ENCODE measurements around the gene LMO7. TPM values are rescaled to one million over a fixed set of nuclear protein-coding genes. Genes with fewer than 3 reads are reported as not detected.

LMO7 gene
- total RNA-seq, 3 donors from 2014 or later, result 11.0 to 71.3 (median 32.8) TPM

DNA sequence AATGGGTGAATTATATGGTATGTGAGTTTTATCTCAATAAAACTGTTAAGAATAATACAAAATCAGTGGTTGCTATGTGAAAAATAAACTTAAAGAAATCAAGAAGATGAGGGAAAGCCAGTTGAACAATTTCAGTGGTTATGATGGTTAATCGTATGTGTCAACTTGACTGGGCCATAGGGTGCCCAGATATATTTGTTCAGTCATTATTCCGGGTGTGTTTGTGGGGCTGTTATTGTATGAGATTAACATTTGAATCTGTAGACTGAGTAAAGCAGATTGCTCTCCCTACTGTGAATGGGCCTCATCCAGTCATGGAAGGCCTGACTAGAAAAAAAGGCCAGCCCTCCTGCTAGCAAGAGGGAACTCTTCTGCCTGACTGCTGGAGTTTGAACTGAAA, 109.3 kb downstream of the LMO7 start:
- H3K4me1 ChIP-seq, result no peaks in the 10 kb centered on the region
- no peak for DNase-seq (ENCODE audit: low spot score in 2 of 2)
- intact Hi-C loops (cut with DNase I; ENCODE audit: low total_unique reads), result no loop called here
- no peaks in the 10 kb centered on the region for H3K9me3 ChIP-seq
- no peak overlapping the region for H3K4me3 ChIP-seq
- H3K36me3 ChIP-seq, result no peaks in the 10 kb centered on the region
- no peak overlapping the region for H3K27ac ChIP-seq
- no peaks in the 10 kb centered on the region for H3K27me3 ChIP-seq
- TF ChIP-seq POLR2A (IDR thresholded peaks at IDR 0.05), result no peak
- TF ChIP-seq POLR2AphosphoS5 (IDR thresholded peaks at IDR 0.05), result no peak
- TF ChIP-seq, protein P1, sequence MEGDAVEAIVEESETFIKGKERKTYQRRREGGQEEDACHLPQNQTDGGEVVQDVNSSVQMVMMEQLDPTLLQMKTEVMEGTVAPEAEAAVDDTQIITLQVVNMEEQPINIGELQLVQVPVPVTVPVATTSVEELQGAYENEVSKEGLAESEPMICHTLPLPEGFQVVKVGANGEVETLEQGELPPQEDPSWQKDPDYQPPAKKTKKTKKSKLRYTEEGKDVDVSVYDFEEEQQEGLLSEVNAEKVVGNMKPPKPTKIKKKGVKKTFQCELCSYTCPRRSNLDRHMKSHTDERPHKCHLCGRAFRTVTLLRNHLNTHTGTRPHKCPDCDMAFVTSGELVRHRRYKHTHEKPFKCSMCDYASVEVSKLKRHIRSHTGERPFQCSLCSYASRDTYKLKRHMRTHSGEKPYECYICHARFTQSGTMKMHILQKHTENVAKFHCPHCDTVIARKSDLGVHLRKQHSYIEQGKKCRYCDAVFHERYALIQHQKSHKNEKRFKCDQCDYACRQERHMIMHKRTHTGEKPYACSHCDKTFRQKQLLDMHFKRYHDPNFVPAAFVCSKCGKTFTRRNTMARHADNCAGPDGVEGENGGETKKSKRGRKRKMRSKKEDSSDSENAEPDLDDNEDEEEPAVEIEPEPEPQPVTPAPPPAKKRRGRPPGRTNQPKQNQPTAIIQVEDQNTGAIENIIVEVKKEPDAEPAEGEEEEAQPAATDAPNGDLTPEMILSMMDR (IDR thresholded peaks at IDR 0.05), result no peak

GRCh38 chr13:75748874-75749273, 112.7 kb downstream of the LMO7 start:
- no peak overlapping the region for H3K4me3 ChIP-seq
- no peaks in the 10 kb centered on the region for H3K36me3 ChIP-seq
- DNase-seq (ENCODE audit: low spot score in 2 of 2), result no peak
- intact Hi-C loops (cut with DNase I; ENCODE audit: low total_unique reads), result no loop called here
- H3K27ac ChIP-seq, result no peak overlapping the region
- H3K9me3 ChIP-seq, result no peaks in the 10 kb centered on the region
- H3K4me1 ChIP-seq, result no peaks in the 10 kb centered on the region
- no peaks in the 10 kb centered on the region for H3K27me3 ChIP-seq
- TF ChIP-seq POLR2AphosphoS5 (IDR thresholded peaks at IDR 0.05) (no peak), POLR2A (IDR thresholded peaks at IDR 0.05) (no peak)
- TF ChIP-seq, protein P1 (IDR thresholded peaks at IDR 0.05), result no peak

DNA sequence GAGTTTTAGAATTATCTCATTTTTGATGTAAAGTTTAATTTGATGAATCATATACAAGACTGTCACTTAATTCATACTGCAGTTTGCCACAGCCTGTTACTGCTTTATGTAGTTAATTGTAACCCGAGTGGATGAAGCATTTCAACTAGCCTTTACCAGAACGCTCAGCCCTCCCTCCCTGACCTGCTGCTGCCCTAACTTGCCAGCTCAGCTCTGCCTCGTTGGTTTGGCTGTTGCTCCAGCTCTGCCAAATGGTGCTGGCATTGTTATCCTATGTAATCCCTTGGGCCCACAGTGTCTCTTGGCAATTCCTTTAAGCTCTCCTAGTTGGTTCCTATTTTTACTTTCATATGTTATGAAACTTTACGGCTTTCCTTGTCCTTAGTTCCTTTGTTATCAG, 113.3 kb downstream of the LMO7 start:
- Histone ChIP-seq H3K36me3 (no peaks in the 10 kb centered on the region), H3K4me1 (no peaks in the 10 kb centered on the region), H3K27ac (no peak overlapping the region), H3K4me3 (no peak overlapping the region), H3K9me3 (no peaks in the 10 kb centered on the region), H3K27me3 (no peaks in the 10 kb centered on the region)
- intact Hi-C loops (cut with DNase I; ENCODE audit: low total_unique reads), result no loop called here
- no peak for DNase-seq (ENCODE audit: low spot score in 2 of 2)
- no peak for TF ChIP-seq POLR2A (IDR thresholded peaks at IDR 0.05)
- TF ChIP-seq, protein P1 (IDR thresholded peaks at IDR 0.05), result no peak
- no peak for TF ChIP-seq POLR2AphosphoS5 (IDR thresholded peaks at IDR 0.05)

DNA sequence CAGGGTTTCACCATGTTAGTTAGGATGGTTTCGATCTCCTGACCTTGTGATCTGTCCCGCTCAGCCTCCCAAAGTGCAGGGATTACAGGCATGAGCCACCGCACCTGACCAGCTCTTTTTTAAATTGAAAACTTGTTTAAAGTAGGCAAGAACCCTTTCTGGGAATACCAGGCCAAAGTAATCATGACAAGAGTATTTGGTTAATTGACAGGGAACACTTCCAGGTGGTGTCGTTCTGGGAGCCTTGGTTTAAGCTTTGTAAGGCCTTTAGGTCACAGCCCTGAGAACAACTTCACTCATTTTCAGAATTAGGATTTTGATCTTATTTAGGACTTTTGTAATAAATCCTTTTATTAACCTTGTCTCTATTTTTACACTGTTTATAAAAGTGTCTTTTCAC, 115.2 kb downstream of the LMO7 start:
- no peaks in the 10 kb centered on the region for H3K4me1 ChIP-seq
- no peak overlapping the region for H3K27ac ChIP-seq
- no peak overlapping the region for H3K4me3 ChIP-seq
- intact Hi-C loops (cut with DNase I; ENCODE audit: low total_unique reads), result no loop called here
- DNase-seq (ENCODE audit: low spot score in 2 of 2), result no peak
- H3K36me3 ChIP-seq, result no peaks in the 10 kb centered on the region
- no peaks in the 10 kb centered on the region for H3K9me3 ChIP-seq
- TF ChIP-seq POLR2A (IDR thresholded peaks at IDR 0.05) (no peak), POLR2AphosphoS5 (IDR thresholded peaks at IDR 0.05) (no peak)
- TF ChIP-seq, protein P1 (IDR thresholded peaks at IDR 0.05), result no peak
- no peaks in the 10 kb centered on the region for H3K27me3 ChIP-seq

DNA sequence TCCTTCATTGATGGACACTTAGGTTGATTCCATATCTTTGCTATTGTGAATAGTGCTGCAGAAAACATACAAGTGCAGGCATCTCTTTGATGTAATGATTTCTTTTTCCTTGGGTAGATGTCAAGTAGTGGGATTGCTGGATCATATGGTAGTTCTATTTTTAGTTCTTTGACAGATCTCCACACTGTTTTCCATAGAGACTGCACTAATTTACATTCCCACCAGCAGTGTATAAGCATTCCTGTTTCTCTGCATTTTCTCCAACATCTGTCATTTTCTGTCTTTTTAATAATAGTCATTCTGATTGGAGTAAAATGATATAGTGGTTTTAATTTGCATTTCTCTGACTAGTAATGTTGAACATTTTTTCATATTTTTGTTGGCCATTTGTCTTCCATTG, 116.7 kb downstream of the LMO7 start:
- Histone ChIP-seq H3K27me3 (no peaks in the 10 kb centered on the region), H3K9me3 (no peaks in the 10 kb centered on the region), H3K36me3 (no peaks in the 10 kb centered on the region), H3K4me1 (no peaks in the 10 kb centered on the region), H3K4me3 (no peak overlapping the region), H3K27ac (no peak overlapping the region)
- DNase-seq (ENCODE audit: low spot score in 2 of 2), result no peak
- TF ChIP-seq POLR2A (IDR thresholded peaks at IDR 0.05), result no peak
- no peak for TF ChIP-seq POLR2AphosphoS5 (IDR thresholded peaks at IDR 0.05)
- TF ChIP-seq, protein P1 (IDR thresholded peaks at IDR 0.05), result no peak
- intact Hi-C loops (cut with DNase I; ENCODE audit: low total_unique reads), result no loop called here

Measured in breast epithelium (tissue), 4 donors.